Caki2 (cell line): Measurements from ENCODE around the gene CA6. TPM values are rescaled to one million over a fixed set of nuclear protein-coding genes. Genes with fewer than 3 reads are reported as not detected.
"Not testable (repeated sequence)": the region's sequence is repeated elsewhere in the genome, so short reads cannot be mapped to it uniquely, and the experiment has no call there.

Experiments
- DNase-seq: peaks from one replicate; pipeline ENCODE4 v3.0.0-alpha.2; 2015; ENCODE audit warnings: low read depth
- in situ Hi-C: cut with HindIII; loops from 2 replicates; pipeline ENCODE4 v1.10.0; 2016; ENCODE audit warnings: low sequenced_read_pairs, low pct_unique_long_range_greater_than_20kb, mixed read lengths
- total RNA-seq: library from RNA; depleted of rRNA; stranded (reverse); fragments of >200 nt; shearing (Covaris generic); gene quantifications from 2 replicates; pipeline ENCODE4 v1.2.3, GENCODE V29; 2014; ENCODE audit warnings: low replicate concordance

The CA6 gene
- total RNA-seq, 1 experiment from 2014 or later = not detected

GRCh38 chr1:8922962-8923361 lies 22.7 kb upstream of the CA6 start:
- DNase-seq = no peak
- in situ Hi-C loops = no loop called here

GRCh38 chr1:8925406-8925805 lies 20.3 kb upstream of the CA6 start:
- DNase-seq = no peak
- in situ Hi-C loops = no loop called here

GRCh38 chr1:8925960-8926359 lies 19.7 kb upstream of the CA6 start:
- in situ Hi-C loops = no loop called here
- no peak for DNase-seq

- in situ Hi-C loops = no loop called here
- no peak for DNase-seq
These were observed 18.7 kb upstream of the CA6 start for GRCh38 chr1:8926707-8927694.

GRCh38 chr1:8930116-8930515 lies 15.6 kb upstream of the CA6 start:
- in situ Hi-C loops = no loop called here
- DNase-seq = no peak

GRCh38 chr1:8937051-8937450 lies 8.6 kb upstream of the CA6 start:
- in situ Hi-C loops, DNase-seq: not testable (repeated sequence)

- in situ Hi-C loops = no loop called here
- no peak for DNase-seq
These were observed 8.0 kb upstream of the CA6 start for GRCh38 chr1:8937701-8938100.

- DNase-seq = no peak
- in situ Hi-C loops = no loop called here
These were observed 7.3 kb upstream of the CA6 start for GRCh38 chr1:8938232-8938999.

- in situ Hi-C loops = no loop called here
- no peak for DNase-seq
These were observed 6.7 kb upstream of the CA6 start for GRCh38 chr1:8939000-8939265.

GRCh38 chr1:8939362-8939995 lies 6.2 kb upstream of the CA6 start:
- peak; percentile 32 for DNase-seq
- in situ Hi-C loops = no loop called here

GRCh38 chr1:8941906-8942305 lies 3.8 kb upstream of the CA6 start:
- in situ Hi-C loops = no loop called here
- DNase-seq = peak; percentile 29

GRCh38 chr1:8943498-8944405 lies 1.9 kb upstream of the CA6 start:
- DNase-seq = no peak
- in situ Hi-C loops = no loop called here

GRCh38 chr1:8947127-8947691 lies 1.5 kb downstream of the CA6 start:
- DNase-seq = no peak
- in situ Hi-C loops = no loop called here

- no peak for DNase-seq
- in situ Hi-C loops = no loop called here
These were observed 4.6 kb downstream of the CA6 start for GRCh38 chr1:8950309-8950708.

GRCh38 chr1:8951231-8951630 lies 5.6 kb downstream of the CA6 start:
- in situ Hi-C loops = no loop called here

GRCh38 chr1:8955406-8955805 lies 9.7 kb downstream of the CA6 start:
- no peak for DNase-seq
- in situ Hi-C loops = no loop called here

More at GRCh38 chr1:8951231-8951630, 5.6 kb downstream of the CA6 start:
- no peak for DNase-seq

- in situ Hi-C loops = no loop called here
- DNase-seq = no peak
These were observed 11.0 kb downstream of the CA6 start for GRCh38 chr1:8956461-8957349.
